Bronchial epithelial cell (primary cell): ENCODE measurements around the gene ZXDC. TPM values are rescaled to one million over a fixed set of nuclear protein-coding genes. Genes with fewer than 3 reads are reported as not detected.

Experiments used
- DNase-seq: peaks from one replicate; pipeline ENCODE4 v3.0.0-alpha.2; 2010; ENCODE audit warnings: low read depth
- FAIRE-seq: peaks from 2 replicates; lab custom pipeline; 2011; peaks lifted over from hg19 to GRCh38; lab: Jason Lieb, UNC
- H3K27me3 ChIP-seq: 2 replicates; pipeline ENCODE4 v1.5.1; 2011; ENCODE audit warnings: low read length; ENCODE audit not compliant: control insufficient read depth, insufficient read depth
- H3K36me3 ChIP-seq: 2 replicates; pipeline ENCODE4 v1.5.1; 2011; ENCODE audit warnings: low read length; ENCODE audit not compliant: control insufficient read depth, insufficient read depth
- H3K4me3 ChIP-seq: 2 replicates; pipeline ENCODE4 v1.5.1; 2011; ENCODE audit warnings: mild to moderate bottlenecking, low read depth, low read length, control low read depth
- total RNA-seq: library from RNA; depleted of rRNA; stranded (reverse); fragments of >200 nt; gene quantifications from 2 replicates; pipeline ENCODE4 v1.2.1, GENCODE V29; 2014
- TF ChIP-seq, protein P1 (sequence below): IDR thresholded peaks from 2 replicates; pipeline ENCODE4 v1.5.1; 2011; ENCODE audit warnings: mild to moderate bottlenecking, moderate library complexity, low read length, control low read depth, inconsistent platforms; ENCODE audit not compliant: insufficient read depth, severe bottlenecking

ZXDC gene
- total RNA-seq, 1 donor from 2014 or later: 21.9 TPM

- Histone ChIP-seq H3K4me3 (no peak overlapping the region), H3K36me3 (no peaks in the 10 kb centered on the region), H3K27me3 (peaks cover 6% of the 10 kb centered on the region)
- DNase-seq (no peak), FAIRE-seq (no peak)
- TF ChIP-seq, protein P1, sequence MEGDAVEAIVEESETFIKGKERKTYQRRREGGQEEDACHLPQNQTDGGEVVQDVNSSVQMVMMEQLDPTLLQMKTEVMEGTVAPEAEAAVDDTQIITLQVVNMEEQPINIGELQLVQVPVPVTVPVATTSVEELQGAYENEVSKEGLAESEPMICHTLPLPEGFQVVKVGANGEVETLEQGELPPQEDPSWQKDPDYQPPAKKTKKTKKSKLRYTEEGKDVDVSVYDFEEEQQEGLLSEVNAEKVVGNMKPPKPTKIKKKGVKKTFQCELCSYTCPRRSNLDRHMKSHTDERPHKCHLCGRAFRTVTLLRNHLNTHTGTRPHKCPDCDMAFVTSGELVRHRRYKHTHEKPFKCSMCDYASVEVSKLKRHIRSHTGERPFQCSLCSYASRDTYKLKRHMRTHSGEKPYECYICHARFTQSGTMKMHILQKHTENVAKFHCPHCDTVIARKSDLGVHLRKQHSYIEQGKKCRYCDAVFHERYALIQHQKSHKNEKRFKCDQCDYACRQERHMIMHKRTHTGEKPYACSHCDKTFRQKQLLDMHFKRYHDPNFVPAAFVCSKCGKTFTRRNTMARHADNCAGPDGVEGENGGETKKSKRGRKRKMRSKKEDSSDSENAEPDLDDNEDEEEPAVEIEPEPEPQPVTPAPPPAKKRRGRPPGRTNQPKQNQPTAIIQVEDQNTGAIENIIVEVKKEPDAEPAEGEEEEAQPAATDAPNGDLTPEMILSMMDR: no peak
These were observed 77.9 kb downstream of the ZXDC start for GRCh38 chr3:126397610-126398422.

DNA sequence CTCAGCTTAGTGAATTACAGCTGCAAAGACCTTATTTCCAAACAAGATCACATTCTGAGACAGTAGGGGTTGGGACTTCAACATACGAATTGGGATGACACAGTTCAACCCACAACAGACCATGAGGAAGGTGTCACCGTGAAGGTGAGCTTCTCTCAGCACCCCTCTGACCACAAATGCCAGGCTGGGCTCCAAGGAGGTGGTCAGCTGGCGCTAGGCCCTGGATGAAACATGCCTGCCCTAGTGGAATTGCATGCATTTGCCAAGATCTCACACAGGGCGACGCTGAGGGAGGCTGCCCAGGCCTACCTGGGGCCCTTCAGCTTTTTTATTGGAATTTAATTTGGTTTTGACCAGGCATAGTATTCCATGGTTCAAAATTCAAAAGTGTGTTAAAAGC is 79.2 kb downstream of the ZXDC start:
- TF ChIP-seq, protein P1: no peak
- FAIRE-seq (no peak), DNase-seq (no peak)
- H3K36me3 ChIP-seq: no peaks in the 10 kb centered on the region
- H3K4me3 ChIP-seq: no peak overlapping the region
- peaks cover 6% of the 10 kb centered on the region for H3K27me3 ChIP-seq

- no peak for FAIRE-seq
These were observed 79.7 kb downstream of the ZXDC start for GRCh38 chr3:126395846-126396513.

GRCh38 chr3:126394977-126395321 is 80.7 kb downstream of the ZXDC start:
- DNase-seq: no peak
- Histone ChIP-seq H3K27me3 (peaks cover 6% of the 10 kb centered on the region), H3K4me3 (peak overlapping the region; percentile 3), H3K36me3 (no peaks in the 10 kb centered on the region)
- TF ChIP-seq, protein P1: no peak
- no peak for FAIRE-seq

More at GRCh38 chr3:126395846-126396513, 79.7 kb downstream of the ZXDC start:
- Histone ChIP-seq H3K27me3 (peaks cover 6% of the 10 kb centered on the region), H3K4me3 (no peak overlapping the region), H3K36me3 (no peaks in the 10 kb centered on the region)
- TF ChIP-seq, protein P1: no peak
- DNase-seq: no peak

GRCh38 chr3:126394179-126394976 is 81.3 kb downstream of the ZXDC start, which contains the start of gene CFAP100:
Gene CFAP100, plus strand, starts transcription at chr3:126394909. Its CDS starts 1,092 bp downstream, at chr3:126396001.
- FAIRE-seq: no peak
- TF ChIP-seq, protein P1: no peak
- Histone ChIP-seq H3K27me3 (peaks cover 6% of the 10 kb centered on the region), H3K36me3 (no peaks in the 10 kb centered on the region), H3K4me3 (peak within 1 kb of the TSS; percentile 3)
- peak; percentile 34 for DNase-seq
